ENCODE data around the gene NTM.

- TF ChIP-seq POLR2AphosphoS5 (IDR thresholded peaks at IDR 0.05; ENCODE audit: low read depth, low read length): no peak
- no peak for TF ChIP-seq POLR2A (IDR thresholded peaks at IDR 0.05; ENCODE audit: low read depth, low read length)
- TF ChIP-seq SPI1 (IDR thresholded peaks at IDR 0.05; ENCODE audit: low read depth, low read length): no peak
- no peak for TF ChIP-seq TAF1 (IDR thresholded peaks at IDR 0.05; ENCODE audit: low read depth, low read length)
These were observed 514.2 kb downstream of the NTM start for GRCh38 chr11:131884461-131885073.

All from GM12891 (cell line).